ENCODE measurements around the gene SLC10A3.

Gene SLC10A3

DNA sequence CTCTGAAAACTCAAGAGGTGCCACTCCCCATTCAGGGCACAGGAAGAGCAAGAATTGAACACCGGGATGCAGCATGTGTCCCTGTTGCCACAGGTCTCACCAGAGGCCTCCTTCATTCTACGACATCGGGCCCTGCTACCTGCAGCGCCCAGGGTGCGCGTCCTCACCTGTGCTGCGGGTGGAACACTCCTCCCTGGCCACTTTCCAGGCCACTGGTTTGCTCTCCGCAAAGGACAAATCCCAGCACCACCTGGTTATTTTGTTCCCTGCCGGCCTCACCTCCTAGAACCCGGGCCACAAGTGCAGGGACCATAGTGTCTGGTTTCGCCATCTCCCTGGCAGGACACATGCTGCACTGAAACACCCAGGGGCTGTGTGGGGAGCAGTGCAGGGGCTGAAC lies 39.9 kb upstream of the SLC10A3 start:
- TF ChIP-seq, protein P1, sequence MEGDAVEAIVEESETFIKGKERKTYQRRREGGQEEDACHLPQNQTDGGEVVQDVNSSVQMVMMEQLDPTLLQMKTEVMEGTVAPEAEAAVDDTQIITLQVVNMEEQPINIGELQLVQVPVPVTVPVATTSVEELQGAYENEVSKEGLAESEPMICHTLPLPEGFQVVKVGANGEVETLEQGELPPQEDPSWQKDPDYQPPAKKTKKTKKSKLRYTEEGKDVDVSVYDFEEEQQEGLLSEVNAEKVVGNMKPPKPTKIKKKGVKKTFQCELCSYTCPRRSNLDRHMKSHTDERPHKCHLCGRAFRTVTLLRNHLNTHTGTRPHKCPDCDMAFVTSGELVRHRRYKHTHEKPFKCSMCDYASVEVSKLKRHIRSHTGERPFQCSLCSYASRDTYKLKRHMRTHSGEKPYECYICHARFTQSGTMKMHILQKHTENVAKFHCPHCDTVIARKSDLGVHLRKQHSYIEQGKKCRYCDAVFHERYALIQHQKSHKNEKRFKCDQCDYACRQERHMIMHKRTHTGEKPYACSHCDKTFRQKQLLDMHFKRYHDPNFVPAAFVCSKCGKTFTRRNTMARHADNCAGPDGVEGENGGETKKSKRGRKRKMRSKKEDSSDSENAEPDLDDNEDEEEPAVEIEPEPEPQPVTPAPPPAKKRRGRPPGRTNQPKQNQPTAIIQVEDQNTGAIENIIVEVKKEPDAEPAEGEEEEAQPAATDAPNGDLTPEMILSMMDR (IDR thresholded peaks at IDR 0.05; ENCODE audit: low read depth, low read length), result no peak
- no peak overlapping the region for H3K4me3 ChIP-seq (ENCODE audit: low read depth, low read length)

DNA sequence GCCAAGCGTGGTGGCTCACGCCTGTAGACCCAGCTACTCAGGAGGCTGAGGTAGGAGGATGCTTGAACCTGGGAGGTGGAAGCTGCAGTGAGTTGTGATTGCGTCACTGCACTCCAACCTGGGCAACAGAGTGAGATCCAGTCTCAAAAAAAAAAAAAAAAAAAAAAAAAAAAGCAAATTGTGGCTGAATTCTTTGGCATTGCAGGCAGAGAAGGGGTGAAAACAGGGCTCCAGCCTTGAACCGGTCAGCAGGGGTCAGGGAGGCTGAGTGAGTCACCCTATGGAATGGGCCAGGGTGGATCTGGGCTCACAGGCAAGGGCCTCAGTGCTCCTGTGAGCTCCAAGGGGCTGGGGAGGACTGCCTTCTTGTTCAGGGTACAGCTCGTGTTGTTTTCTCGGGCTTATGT lies 38.8 kb upstream of the SLC10A3 start:
- TF ChIP-seq, protein P1 (IDR thresholded peaks at IDR 0.05; ENCODE audit: low read depth, low read length), result no peak
- no peak overlapping the region for H3K4me3 ChIP-seq (ENCODE audit: low read depth, low read length)

DNA sequence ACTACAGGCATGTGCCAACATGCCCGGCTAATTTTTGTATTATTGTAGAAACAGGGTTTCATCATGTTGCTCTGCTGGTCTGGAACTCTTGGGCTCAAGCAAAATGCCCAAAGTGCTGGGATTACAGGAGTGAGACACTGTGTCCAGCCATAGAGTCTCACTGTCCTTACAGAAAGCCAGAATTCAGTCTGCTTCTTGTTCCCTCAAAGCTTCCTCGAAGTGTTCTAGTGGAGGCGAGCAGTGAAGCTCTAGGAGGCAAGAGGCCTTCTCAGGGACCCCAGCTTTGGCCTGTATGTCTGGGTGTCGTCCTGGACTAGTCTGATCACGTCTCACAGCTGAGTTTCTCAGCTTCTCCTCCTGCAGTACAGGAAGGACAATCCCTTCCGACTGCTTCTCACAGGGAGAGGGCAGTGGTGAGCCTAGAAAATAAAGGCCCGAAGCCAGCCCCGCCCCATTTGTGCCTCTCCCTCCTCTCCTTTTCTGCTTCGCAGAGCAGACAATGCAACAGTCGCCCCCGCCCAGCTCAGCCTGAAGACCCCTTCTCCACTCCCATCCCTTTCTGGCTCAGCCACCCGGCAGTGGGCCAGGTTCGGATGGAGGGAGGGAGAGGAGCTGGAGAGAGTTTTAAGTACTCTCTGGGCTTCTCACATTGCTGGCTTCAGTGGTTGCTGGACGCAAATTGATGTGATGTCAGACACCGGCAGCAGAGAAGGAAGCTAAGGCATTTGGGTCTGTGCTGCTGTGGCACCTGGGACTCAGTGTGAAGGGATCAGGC lies 36.7 kb upstream of the SLC10A3 start:
- TF ChIP-seq, protein P1 (IDR thresholded peaks at IDR 0.05; ENCODE audit: low read depth, low read length), result peak; percentile 48
- no peak overlapping the region for H3K4me3 ChIP-seq (ENCODE audit: low read depth, low read length)

DNA sequence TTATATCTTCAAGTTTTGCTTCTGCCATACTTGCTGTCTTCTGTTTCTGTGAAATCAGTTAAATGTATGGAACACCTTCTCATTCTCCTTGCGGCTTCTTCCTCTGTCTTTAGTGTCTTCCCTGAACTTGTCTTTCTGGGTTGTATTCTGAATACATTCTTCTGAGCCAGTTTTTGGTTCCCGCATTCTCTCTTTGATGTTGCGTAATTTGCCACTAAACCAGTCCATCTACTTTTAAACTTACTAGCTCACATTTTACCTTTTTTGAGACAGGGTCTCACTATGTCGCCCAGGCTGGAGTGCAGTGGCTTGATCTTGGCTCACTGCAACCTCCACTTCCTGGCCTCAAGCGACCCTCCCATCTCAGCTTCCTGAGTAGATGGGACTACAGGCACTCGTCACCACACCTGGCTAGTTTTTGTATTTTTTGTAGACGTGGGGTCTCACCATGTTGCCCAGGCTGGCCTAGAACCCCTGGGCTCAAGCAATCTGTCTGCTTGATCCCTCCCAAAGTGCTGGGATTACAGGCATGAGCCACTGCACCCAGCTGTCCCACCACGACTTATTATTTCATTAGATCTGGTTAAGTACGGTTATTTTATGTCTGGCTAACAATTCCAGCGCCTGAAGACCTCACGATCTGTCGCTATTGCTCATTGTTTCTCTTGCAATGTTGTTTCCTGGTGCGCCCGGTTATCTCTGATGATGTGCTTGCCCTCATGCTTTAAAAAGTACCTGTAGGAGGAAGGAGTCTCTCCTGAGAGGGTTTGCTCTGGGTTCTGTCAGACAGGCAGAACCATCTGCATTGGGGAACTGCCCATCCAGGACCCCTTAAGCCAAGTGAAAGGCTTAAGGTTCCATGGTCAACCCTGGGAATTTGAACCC lies 35.4 kb upstream of the SLC10A3 start:
- no peak overlapping the region for H3K4me3 ChIP-seq (ENCODE audit: low read depth, low read length)
- TF ChIP-seq, protein P1 (IDR thresholded peaks at IDR 0.05; ENCODE audit: low read depth, low read length), result no peak

DNA sequence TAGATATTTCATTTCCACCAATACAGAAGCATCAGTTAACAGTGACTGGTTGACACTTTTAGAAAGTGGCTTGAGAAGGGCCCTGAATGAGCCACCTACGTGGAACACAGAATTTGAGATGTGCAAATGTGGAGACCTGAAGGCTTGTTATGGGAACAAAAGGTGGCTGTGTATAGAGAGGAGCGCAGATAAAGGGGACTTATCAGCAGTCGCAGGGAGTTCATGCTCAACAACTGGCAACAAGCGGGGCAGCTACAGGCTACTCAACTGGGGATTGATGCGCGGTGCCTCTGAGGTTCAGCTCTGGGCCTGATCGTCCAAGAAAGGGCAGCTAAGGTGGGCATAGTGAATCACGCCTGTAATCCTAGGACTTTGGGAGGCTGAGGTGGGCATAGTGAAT lies 29.0 kb upstream of the SLC10A3 start:
- no peak overlapping the region for H3K4me3 ChIP-seq (ENCODE audit: low read depth, low read length)
- TF ChIP-seq, protein P1 (IDR thresholded peaks at IDR 0.05; ENCODE audit: low read depth, low read length), result no peak

DNA sequence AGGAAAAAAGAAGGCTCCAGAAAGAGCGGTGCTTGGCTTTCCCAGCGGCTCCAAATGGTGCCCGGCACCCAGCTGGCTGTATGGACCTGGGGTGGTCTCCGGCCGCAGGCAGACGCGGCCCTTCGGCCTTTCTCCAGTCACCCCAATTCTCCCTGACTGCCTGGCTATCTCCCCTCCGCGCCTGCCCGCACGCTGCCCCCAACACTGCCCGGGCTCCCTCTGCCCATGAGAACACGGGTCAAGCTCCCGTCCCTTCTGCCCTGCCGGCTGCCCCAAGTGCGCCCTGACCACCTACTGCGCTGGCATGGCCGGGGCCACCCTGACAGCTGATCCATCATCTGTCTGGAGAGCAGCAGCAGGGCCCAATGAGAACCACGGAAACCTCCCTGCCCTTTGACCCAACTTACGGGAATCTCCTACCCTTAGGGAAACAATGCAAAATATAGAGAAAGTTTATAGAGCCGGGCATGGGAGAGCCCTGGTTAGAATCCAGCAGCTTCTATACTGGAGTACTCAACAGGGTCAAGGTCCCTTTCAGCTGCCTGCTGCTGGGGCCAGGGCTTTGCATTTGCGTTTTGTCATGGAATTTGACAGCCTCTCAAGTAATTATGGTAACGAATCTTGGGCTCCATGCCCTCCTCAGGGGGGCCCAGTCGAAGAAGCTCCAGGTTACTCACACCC lies 26.8 kb upstream of the SLC10A3 start:
- TF ChIP-seq, protein P1 (IDR thresholded peaks at IDR 0.05; ENCODE audit: low read depth, low read length), result no peak
- peak overlapping the region; percentile 40 for H3K4me3 ChIP-seq (ENCODE audit: low read depth, low read length)
